Prostate gland (tissue), 2 donors: Measurements from ENCODE around the gene CHCHD10.

Experiments used
- POLR2A ChIP-seq: fragments of 450-650 bp; IDR thresholded peaks from one replicate; pipeline ENCODE4 v1.6.1; 2016; ENCODE audit warnings: antibody characterized with exemption, mild to moderate bottlenecking
- POLR2AphosphoS5 ChIP-seq: sonication (generic); formaldehyde crosslinking; IDR thresholded peaks from one replicate; pipeline ENCODE4 v1.6.1; 2017; ENCODE audit warnings: antibody characterized with exemption
- TF ChIP-seq, protein P1 (sequence below), 4 experiments: fragments of 200-600 bp in 2 of 4; fragments of 450-650 bp in 2 of 4; sonication (generic) in 2 of 4; IDR thresholded peaks; 1 replicate in 3 of 4; 2 replicates in 1 of 4; pipeline ENCODE4 v1.5.1; 2016 to 2019; ENCODE audit warnings: antibody characterized with exemption in 4 of 4, mild to moderate bottlenecking in 2 of 4, moderate library complexity in 2 of 4

GRCh38 chr22:23749841-23750301, 17.9 kb downstream of the CHCHD10 start:
- TF ChIP-seq, protein P1, sequence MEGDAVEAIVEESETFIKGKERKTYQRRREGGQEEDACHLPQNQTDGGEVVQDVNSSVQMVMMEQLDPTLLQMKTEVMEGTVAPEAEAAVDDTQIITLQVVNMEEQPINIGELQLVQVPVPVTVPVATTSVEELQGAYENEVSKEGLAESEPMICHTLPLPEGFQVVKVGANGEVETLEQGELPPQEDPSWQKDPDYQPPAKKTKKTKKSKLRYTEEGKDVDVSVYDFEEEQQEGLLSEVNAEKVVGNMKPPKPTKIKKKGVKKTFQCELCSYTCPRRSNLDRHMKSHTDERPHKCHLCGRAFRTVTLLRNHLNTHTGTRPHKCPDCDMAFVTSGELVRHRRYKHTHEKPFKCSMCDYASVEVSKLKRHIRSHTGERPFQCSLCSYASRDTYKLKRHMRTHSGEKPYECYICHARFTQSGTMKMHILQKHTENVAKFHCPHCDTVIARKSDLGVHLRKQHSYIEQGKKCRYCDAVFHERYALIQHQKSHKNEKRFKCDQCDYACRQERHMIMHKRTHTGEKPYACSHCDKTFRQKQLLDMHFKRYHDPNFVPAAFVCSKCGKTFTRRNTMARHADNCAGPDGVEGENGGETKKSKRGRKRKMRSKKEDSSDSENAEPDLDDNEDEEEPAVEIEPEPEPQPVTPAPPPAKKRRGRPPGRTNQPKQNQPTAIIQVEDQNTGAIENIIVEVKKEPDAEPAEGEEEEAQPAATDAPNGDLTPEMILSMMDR (IDR thresholded peaks at IDR 0.05), result no peak
- TF ChIP-seq POLR2A, result no peak
- TF ChIP-seq POLR2AphosphoS5, result no peak
